ENCODE measurements around the gene GRM1. TPM values are rescaled to one million over a fixed set of nuclear protein-coding genes. Genes with fewer than 3 reads are reported as not detected.

Gene GRM1
- polyA plus RNA-seq, 2 of the 4 experiments (the other 2 are of a cell fraction) = 0.04 TPM; not detected in 1

DNA sequence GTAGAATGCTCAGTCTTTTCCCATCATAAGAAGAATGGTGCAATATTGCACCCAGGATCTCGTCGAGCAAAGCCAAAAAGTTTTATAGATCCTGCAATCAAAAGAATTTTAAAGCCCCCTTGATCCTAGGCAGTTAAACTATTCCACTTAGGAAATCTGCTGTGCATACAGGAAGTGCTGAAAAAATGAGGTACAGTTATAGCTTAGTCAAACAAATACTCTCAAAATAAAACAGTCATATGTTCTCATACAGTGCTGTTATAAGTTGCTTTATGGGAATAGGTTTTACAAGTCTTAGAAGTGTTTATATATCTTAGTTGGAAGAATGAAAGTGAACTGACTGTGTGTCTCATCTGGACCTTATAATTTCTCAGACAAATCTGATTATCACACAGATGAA is 282.2 kb downstream of the GRM1 start:
- Histone ChIP-seq H3K4me1 (no peaks in the 10 kb centered on the region), H3K9me3 (no peaks in the 10 kb centered on the region), H3K4me3 (no peak overlapping the region), H3K4me2 (no peak overlapping the region), H3K27ac (no peak overlapping the region)
- no peak for TF ChIP-seq RAD21 (conservative IDR thresholded peaks at IDR 0.05 in 1 of 2, IDR thresholded peaks at IDR 0.05 in 1 of 2)
- ChIA-PET CTCF (no interaction called here), POLR2A (no interaction called here)
- ATAC-seq (no peak), FAIRE-seq (no peak), DNase-seq (ENCODE audit: low read depth in 1 of 2, low spot score in 1 of 2) (no peak)
- 58% methylated on average over 2 of the region's 2 CpGs for WGBS (ENCODE audit: missing lambda C conversion rate)

- Histone ChIP-seq H3K4me3 (no peak overlapping the region), H3K4me1 (no peaks in the 10 kb centered on the region), H3K27ac (no peak overlapping the region), H3K9me3 (no peaks in the 10 kb centered on the region), H3K4me2 (no peak overlapping the region)
- no peak for DNase-seq (ENCODE audit: low read depth in 1 of 2, low spot score in 1 of 2)
- no peak for TF ChIP-seq CHD4 (IDR thresholded peaks at IDR 0.05; ENCODE audit: borderline replicate concordance)
- TF ChIP-seq HOXA7 (CRISPR knock-in tag; IDR thresholded peaks at IDR 0.05) = no peak
- TF ChIP-seq CHD2 (IDR thresholded peaks at IDR 0.05; ENCODE audit: low read length, partially characterized antibody) = no peak
- no peak for FAIRE-seq
- ChIA-PET CTCF (no interaction called here), POLR2A (no interaction called here)
- no peak for ATAC-seq
- WGBS (ENCODE audit: missing lambda C conversion rate) = 43% methylated on average over 2 of the region's 2 CpGs
Observed at GRCh38 chr6:146312608-146313007, 283.7 kb downstream of the GRM1 start.

DNA sequence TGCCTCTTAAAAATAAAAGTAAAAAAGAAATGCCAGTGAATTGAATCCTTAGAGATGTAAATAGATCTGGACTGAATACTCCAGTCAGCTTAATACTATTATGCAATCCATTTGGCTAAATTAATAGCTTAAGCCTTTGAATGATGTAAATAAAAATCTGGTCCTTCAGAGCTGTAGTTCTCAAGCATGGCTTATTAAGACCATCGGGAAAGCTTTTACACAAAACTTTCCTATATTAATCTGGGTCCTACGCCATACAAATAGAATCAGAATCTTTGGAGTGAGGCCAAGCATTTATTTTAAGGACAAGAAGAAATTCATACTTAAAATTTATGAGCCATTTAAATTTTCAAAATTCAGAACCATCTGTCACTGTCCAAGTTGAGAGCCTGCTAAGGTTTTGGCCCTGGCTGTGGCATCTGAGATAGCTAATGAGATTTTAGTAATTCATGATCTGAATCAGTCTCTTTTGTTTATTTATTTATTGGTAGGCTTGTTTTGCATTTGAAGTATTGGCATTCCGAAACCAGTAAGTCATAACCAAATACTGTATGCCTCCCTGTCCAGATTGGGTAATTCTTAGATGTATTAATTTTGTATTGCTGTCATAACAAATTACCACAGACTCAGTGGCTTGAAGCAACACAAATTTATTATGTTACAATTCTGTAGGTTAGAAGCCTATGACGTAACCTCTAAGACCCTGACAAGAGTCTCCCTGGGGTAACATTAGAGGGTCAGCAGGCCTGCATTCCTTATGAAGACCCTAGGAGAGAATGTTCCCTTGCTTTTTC is 286.7 kb downstream of the GRM1 start:
- ATAC-seq (no peak), FAIRE-seq (no peak), DNase-seq (ENCODE audit: low read depth in 1 of 2, low spot score in 1 of 2) (no peak)
- H3K4me1 ChIP-seq = no peaks in the 10 kb centered on the region
- POLR2A ChIA-PET = no interaction called here
- TF ChIP-seq ZNF302 (CRISPR knock-in tag; IDR thresholded peaks at IDR 0.05) = no peak
- no peak for TF ChIP-seq SMC3 (IDR thresholded peaks at IDR 0.05)
- TF ChIP-seq TFCP2L1 (CRISPR knock-in tag; IDR thresholded peaks at IDR 0.05) = no peak
- TF ChIP-seq, protein P1, sequence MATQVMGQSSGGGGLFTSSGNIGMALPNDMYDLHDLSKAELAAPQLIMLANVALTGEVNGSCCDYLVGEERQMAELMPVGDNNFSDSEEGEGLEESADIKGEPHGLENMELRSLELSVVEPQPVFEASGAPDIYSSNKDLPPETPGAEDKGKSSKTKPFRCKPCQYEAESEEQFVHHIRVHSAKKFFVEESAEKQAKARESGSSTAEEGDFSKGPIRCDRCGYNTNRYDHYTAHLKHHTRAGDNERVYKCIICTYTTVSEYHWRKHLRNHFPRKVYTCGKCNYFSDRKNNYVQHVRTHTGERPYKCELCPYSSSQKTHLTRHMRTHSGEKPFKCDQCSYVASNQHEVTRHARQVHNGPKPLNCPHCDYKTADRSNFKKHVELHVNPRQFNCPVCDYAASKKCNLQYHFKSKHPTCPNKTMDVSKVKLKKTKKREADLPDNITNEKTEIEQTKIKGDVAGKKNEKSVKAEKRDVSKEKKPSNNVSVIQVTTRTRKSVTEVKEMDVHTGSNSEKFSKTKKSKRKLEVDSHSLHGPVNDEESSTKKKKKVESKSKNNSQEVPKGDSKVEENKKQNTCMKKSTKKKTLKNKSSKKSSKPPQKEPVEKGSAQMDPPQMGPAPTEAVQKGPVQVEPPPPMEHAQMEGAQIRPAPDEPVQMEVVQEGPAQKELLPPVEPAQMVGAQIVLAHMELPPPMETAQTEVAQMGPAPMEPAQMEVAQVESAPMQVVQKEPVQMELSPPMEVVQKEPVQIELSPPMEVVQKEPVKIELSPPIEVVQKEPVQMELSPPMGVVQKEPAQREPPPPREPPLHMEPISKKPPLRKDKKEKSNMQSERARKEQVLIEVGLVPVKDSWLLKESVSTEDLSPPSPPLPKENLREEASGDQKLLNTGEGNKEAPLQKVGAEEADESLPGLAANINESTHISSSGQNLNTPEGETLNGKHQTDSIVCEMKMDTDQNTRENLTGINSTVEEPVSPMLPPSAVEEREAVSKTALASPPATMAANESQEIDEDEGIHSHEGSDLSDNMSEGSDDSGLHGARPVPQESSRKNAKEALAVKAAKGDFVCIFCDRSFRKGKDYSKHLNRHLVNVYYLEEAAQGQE (IDR thresholded peaks at IDR 0.05) = no peak
- no peak for TF ChIP-seq SREBF2 (IDR thresholded peaks at IDR 0.05)
- TF ChIP-seq E2F6 (IDR thresholded peaks at IDR 0.05; ENCODE audit: borderline replicate concordance, low read depth) = no peak
- no peak for TF ChIP-seq RNF2 (IDR thresholded peaks at IDR 0.05; ENCODE audit: borderline replicate concordance, low read depth)
- TF ChIP-seq EP300 (IDR thresholded peaks at IDR 0.05) = no peak
- TF ChIP-seq JUN (IDR thresholded peaks at IDR 0.05) = no peak
- no peak for TF ChIP-seq RARB (CRISPR knock-in tag; IDR thresholded peaks at IDR 0.05)
- H3K4me3 ChIP-seq = no peak overlapping the region
- no peak overlapping the region for H3K4me2 ChIP-seq
- CTCF ChIA-PET = no interaction called here
- no peaks in the 10 kb centered on the region for H3K9me3 ChIP-seq
- 83% methylated on average over 4 of the region's 4 CpGs for WGBS (ENCODE audit: missing lambda C conversion rate)
- H3K27ac ChIP-seq = no peak overlapping the region

DNA sequence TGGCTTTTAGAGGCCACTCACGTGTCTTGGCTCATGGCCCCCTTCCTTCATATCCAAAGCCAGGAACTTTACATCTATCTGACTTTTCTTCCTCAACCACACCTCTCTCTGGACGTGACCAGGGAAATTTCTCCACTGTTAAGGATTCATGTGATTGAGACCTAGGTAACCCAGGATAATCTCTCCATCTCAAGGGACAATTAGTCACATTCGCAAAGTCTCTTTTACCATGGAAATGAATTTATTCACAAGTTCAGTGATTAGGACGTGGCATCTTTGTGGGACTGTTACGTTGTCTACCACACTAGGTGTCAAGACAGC is 287.3 kb downstream of the GRM1 start:
- no peak for ATAC-seq
- DNase-seq (ENCODE audit: low read depth in 1 of 2, low spot score in 1 of 2) = no peak
- TF ChIP-seq CHD2 (IDR thresholded peaks at IDR 0.05; ENCODE audit: low read length, partially characterized antibody) (no peak), POLR2AphosphoS2 (conservative IDR thresholded peaks at IDR 0.05; ENCODE audit: low read length) (no peak), HOXB13 (CRISPR knock-in tag; IDR thresholded peaks at IDR 0.05; ENCODE audit: low read depth) (no peak), FOSB (CRISPR knock-in tag; IDR thresholded peaks at IDR 0.05) (no peak), TFCP2L1 (CRISPR knock-in tag; IDR thresholded peaks at IDR 0.05) (no peak), CHD4 (IDR thresholded peaks at IDR 0.05; ENCODE audit: borderline replicate concordance) (no peak), ZNF302 (CRISPR knock-in tag; IDR thresholded peaks at IDR 0.05) (no peak), MAX (IDR thresholded peaks at IDR 0.05) (no peak), BCL3 (IDR thresholded peaks at IDR 0.05) (no peak), JUN (IDR thresholded peaks at IDR 0.05) (no peak), RFX5 (IDR thresholded peaks at IDR 0.05) (no peak), SMC3 (IDR thresholded peaks at IDR 0.05) (no peak)
- TF ChIP-seq, protein P1 (IDR thresholded peaks at IDR 0.05) = no peak

More for the DNA sequence above, 287.3 kb downstream of the GRM1 start:
- no peaks in the 10 kb centered on the region for H3K9me3 ChIP-seq
- no peak overlapping the region for H3K27ac ChIP-seq
- no peak overlapping the region for H3K4me2 ChIP-seq
- H3K4me3 ChIP-seq = no peak overlapping the region
- H3K4me1 ChIP-seq = no peaks in the 10 kb centered on the region
- POLR2A ChIA-PET = no interaction called here
- WGBS (ENCODE audit: missing lambda C conversion rate) = 62% methylated on average over 5 of the region's 5 CpGs
- no peak for FAIRE-seq
- CTCF ChIA-PET = no interaction called here

Data from A549 (cell line).